Testis (tissue), 3 donors: ENCODE results near the gene PHF23. TPM values are rescaled to one million over a fixed set of nuclear protein-coding genes. Genes with fewer than 3 reads are reported as not detected.
"Not testable (repeated sequence)": the region's sequence is repeated elsewhere in the genome, so short reads cannot be mapped to it uniquely, and the experiment has no call there.

ENCODE experiments used
- DNase-seq: peaks from one replicate; pipeline ENCODE4 v3.0.0-alpha.2; 2019
- H3K27ac ChIP-seq, 2 donors: fragments of 200-600 bp; sonication (generic); one replicate each; pipeline ENCODE4 v1.5.1; 2019
- H3K27me3 ChIP-seq: fragments of 200-600 bp; sonication (generic); one replicate; pipeline ENCODE4 v1.5.1; 2019
- H3K36me3 ChIP-seq: fragments of 200-600 bp; sonication (generic); one replicate; pipeline ENCODE4 v1.5.1; 2017; ENCODE audit warnings: low read depth; ENCODE audit errors: missing control alignments
- H3K4me1 ChIP-seq: fragments of 200-600 bp; sonication (generic); one replicate; pipeline ENCODE4 v1.5.1; 2019
- H3K4me3 ChIP-seq, 2 donors: fragments of 200-600 bp; sonication (generic); one replicate each; pipeline ENCODE4 v1.5.1; 2017 to 2019
- H3K9me3 ChIP-seq: fragments of 200-600 bp; sonication (generic); one replicate; pipeline ENCODE4 v1.5.1; 2017
- CTCF ChIP-seq, 3 experiments: fragments of 450-650 bp in 2 of 3; fragments of 200-600 bp in 1 of 3; sonication (generic) in 1 of 3; IDR thresholded peaks; one replicate each; pipeline ENCODE4 v1.5.1; 2016 to 2019; ENCODE audit warnings: antibody characterized with exemption in 3 of 3, mild to moderate bottlenecking in 2 of 3, moderate library complexity in 1 of 3
- POLR2A ChIP-seq: fragments of 450-650 bp; IDR thresholded peaks from one replicate; pipeline ENCODE4 v1.6.1; 2017; ENCODE audit warnings: antibody characterized with exemption, mild to moderate bottlenecking, moderate library complexity
- WGBS, 2 donors: methylation state at CpG; one replicate each; pipeline ENCODE4 v1.1.5; 2018; 5-methylcytosine and 5-hydroxymethylcytosine counted together
- intact Hi-C: fragments of 100-400 bp; cut with DNase I; formaldehyde crosslinking; loops from one replicate; pipeline ENCODE4 v1.15.1; 2023; ENCODE audit warnings: low total_unique reads
- polyA plus RNA-seq: library from polyadenylated mRNA; stranded (reverse); fragments of 350-450 nt; fragmentation: Illumina TruSeq; extraction: RNeasy Lipid Tissue Mini Kit (QIAGEN cat#74804); gene quantifications from one replicate; pipeline ENCODE4 v1.2.3, GENCODE V29; 2014; ENCODE audit warnings: low read depth, low replicate concordance; ENCODE audit not compliant: insufficient read depth
- total RNA-seq, 2 donors: library from RNA; depleted of rRNA; stranded (reverse); fragments of >200 nt; gene quantifications; one replicate each; pipeline ENCODE4 v1.2.3, GENCODE V29; 2016

PHF23 gene
- total and polyA plus RNA-seq, 3 donors from 2014 or later, result 53.4 to 61.6 (median 54.9) TPM

GRCh38 chr17:7249830-7250229 is 10.6 kb upstream of the PHF23 start:
- no peak overlapping the region for H3K4me3 ChIP-seq
- no peak for DNase-seq
- WGBS, 2 donors, result 73 to 84% methylated on average over 7 of the region's 7 CpGs
- TF ChIP-seq CTCF (IDR thresholded peaks at IDR 0.05), result no peak
- TF ChIP-seq POLR2A, result no peak
- no peaks in the 10 kb centered on the region for H3K27me3 ChIP-seq
- no peaks in the 10 kb centered on the region for H3K9me3 ChIP-seq
- no peak overlapping the region for H3K27ac ChIP-seq
- H3K4me1 ChIP-seq, result peaks cover 26% of the 10 kb centered on the region
- intact Hi-C loops, result no loop called here
- no peaks in the 10 kb centered on the region for H3K36me3 ChIP-seq

GRCh38 chr17:7249214-7249613 is 10.0 kb upstream of the PHF23 start:
- intact Hi-C loops, result no loop called here
- no peaks in the 10 kb centered on the region for H3K36me3 ChIP-seq
- no peak overlapping the region for H3K4me3 ChIP-seq
- no peak for TF ChIP-seq POLR2A
- TF ChIP-seq CTCF (IDR thresholded peaks at IDR 0.05), result no peak
- no peaks in the 10 kb centered on the region for H3K9me3 ChIP-seq
- 80 to 81% methylated on average over 6 of the region's 6 CpGs for WGBS, 2 donors
- no peaks in the 10 kb centered on the region for H3K27me3 ChIP-seq
- DNase-seq, result no peak
- peaks cover 26% of the 10 kb centered on the region for H3K4me1 ChIP-seq
- H3K27ac ChIP-seq, result no peak overlapping the region

- no peak overlapping the region for H3K27ac ChIP-seq
- no peaks in the 10 kb centered on the region for H3K36me3 ChIP-seq
- DNase-seq, result no peak
- no peak overlapping the region for H3K4me3 ChIP-seq
- intact Hi-C loops, result no loop called here
- TF ChIP-seq CTCF (IDR thresholded peaks at IDR 0.05) (no peak), POLR2A (no peak)
- 57 to 67% methylated on average over 4 of the region's 4 CpGs for WGBS, 2 donors
- no peaks in the 10 kb centered on the region for H3K9me3 ChIP-seq
- H3K4me1 ChIP-seq, result peaks cover 28% of the 10 kb centered on the region
- H3K27me3 ChIP-seq, result no peaks in the 10 kb centered on the region
These were observed 9.5 kb upstream of the PHF23 start for GRCh38 chr17:7248796-7249195.

- TF ChIP-seq CTCF (IDR thresholded peaks at IDR 0.05), result no peak
- Histone ChIP-seq H3K27ac (no peak overlapping the region), H3K4me3 (no peak overlapping the region), H3K27me3 (no peaks in the 10 kb centered on the region), H3K9me3 (no peaks in the 10 kb centered on the region), H3K36me3 (no peaks in the 10 kb centered on the region), H3K4me1 (peaks cover 19% of the 10 kb centered on the region)
- intact Hi-C loops, result no loop called here
- no peak for DNase-seq
- whole genome bisulfite sequencing, 2 donors, result 82 to 93% methylated on average over 5 of the region's 5 CpGs
These were observed 7.5 kb upstream of the PHF23 start for GRCh38 chr17:7246779-7247178.

- Histone ChIP-seq H3K4me3 (peak overlapping the region in 1 of 2 donors; percentile 85), H3K4me1 (peaks cover 21% of the 10 kb centered on the region), H3K27ac (peak overlapping the region in 1 of 2 donors; percentile 92)
- H3K9me3 ChIP-seq, H3K36me3 ChIP-seq, intact Hi-C loops, H3K27me3 ChIP-seq, DNase-seq: not testable (repeated sequence)
- WGBS, 2 donors, result 54 to 65% methylated on average over 9 of the region's 10 CpGs
These were observed 4.6 kb upstream of the PHF23 start for GRCh38 chr17:7243838-7244237.
